ENCODE data around the gene LUC7L2. TPM values are rescaled to one million over a fixed set of nuclear protein-coding genes. Genes with fewer than 3 reads are reported as not detected.
"Not testable (repeated sequence)": the region's sequence is repeated elsewhere in the genome, so short reads cannot be mapped to it uniquely, and the experiment has no call there.

The LUC7L2 gene
- total RNA-seq, 2 donors from 2014 or later: 115 to 176 TPM

GRCh38 chr7:139452958-139453672, 93.4 kb downstream of the LUC7L2 start:
- Mint-ChIP-seq H3K9me3 (no peaks in the 10 kb centered on the region), H3K27me3 (no peaks in the 10 kb centered on the region), H3K27ac (no peak overlapping the region), H3K4me1 (ENCODE audit: low read depth in 2 of 2) (no peaks in the 10 kb centered on the region), H3K4me3 (no peak overlapping the region), H3K36me3 (no peaks in the 10 kb centered on the region)
- no peak for ATAC-seq
- no peak for DNase-seq (ENCODE audit: low spot score)

- Mint-ChIP-seq H3K9me3 (no peaks in the 10 kb centered on the region), H3K4me1 (ENCODE audit: low read depth in 2 of 2) (no peaks in the 10 kb centered on the region), H3K4me3 (no peak overlapping the region), H3K27ac (no peak overlapping the region), H3K36me3 (no peaks in the 10 kb centered on the region), H3K27me3 (no peaks in the 10 kb centered on the region)
- ATAC-seq: peak in 1 of 2 donors; percentile 52
- DNase-seq (ENCODE audit: low spot score): no peak
These were observed 94.1 kb downstream of the LUC7L2 start for GRCh38 chr7:139453673-139454321.

GRCh38 chr7:139455789-139456188, 96.1 kb downstream of the LUC7L2 start:
- DNase-seq (ENCODE audit: low spot score) (no peak), ATAC-seq (no peak)
- no peaks in the 10 kb centered on the region for H3K4me1 Mint-ChIP-seq (ENCODE audit: low read depth in 2 of 2)
- no peaks in the 10 kb centered on the region for H3K36me3 Mint-ChIP-seq
- H3K9me3 Mint-ChIP-seq: no peaks in the 10 kb centered on the region
- H3K27me3 Mint-ChIP-seq: no peaks in the 10 kb centered on the region
- no peak overlapping the region for H3K27ac Mint-ChIP-seq
- H3K4me3 Mint-ChIP-seq: no peak overlapping the region

GRCh38 chr7:139456511-139456910, 96.8 kb downstream of the LUC7L2 start:
- H3K4me3 Mint-ChIP-seq: no peak overlapping the region
- H3K9me3 Mint-ChIP-seq: no peaks in the 10 kb centered on the region
- no peak overlapping the region for H3K27ac Mint-ChIP-seq
- H3K36me3 Mint-ChIP-seq: no peaks in the 10 kb centered on the region
- DNase-seq (ENCODE audit: low spot score): no peak
- H3K27me3 Mint-ChIP-seq: peaks cover 0 to under 1% of the 10 kb centered on the region in 2 donors
- ATAC-seq: peak in 1 of 2 donors; percentile 32
- no peaks in the 10 kb centered on the region for H3K4me1 Mint-ChIP-seq (ENCODE audit: low read depth in 2 of 2)

- H3K27ac Mint-ChIP-seq: no peak overlapping the region
- peak in 1 of 2 donors; percentile 55 for ATAC-seq
These were observed 97.7 kb downstream of the LUC7L2 start for GRCh38 chr7:139457153-139457946.

GRCh38 chr7:139463421-139463820, 103.7 kb downstream of the LUC7L2 start:
- peaks cover 10 to 20% of the 10 kb centered on the region in 2 donors for H3K27me3 Mint-ChIP-seq
- not testable (repeated sequence) for ATAC-seq; H3K4me1 Mint-ChIP-seq (ENCODE audit: low read depth in 2 of 2); H3K27ac Mint-ChIP-seq; DNase-seq (ENCODE audit: low spot score); H3K9me3 Mint-ChIP-seq; H3K4me3 Mint-ChIP-seq; H3K36me3 Mint-ChIP-seq

More at GRCh38 chr7:139457153-139457946, 97.7 kb downstream of the LUC7L2 start:
- no peaks in the 10 kb centered on the region for H3K4me1 Mint-ChIP-seq (ENCODE audit: low read depth in 2 of 2)
- peaks cover 2 to 9% of the 10 kb centered on the region in 2 donors for H3K27me3 Mint-ChIP-seq
- no peaks in the 10 kb centered on the region for H3K36me3 Mint-ChIP-seq
- H3K4me3 Mint-ChIP-seq: no peak overlapping the region
- DNase-seq (ENCODE audit: low spot score): no peak
- no peaks in the 10 kb centered on the region for H3K9me3 Mint-ChIP-seq

GRCh38 chr7:139464511-139464910, 104.8 kb downstream of the LUC7L2 start:
- not testable (repeated sequence) for H3K27ac Mint-ChIP-seq; DNase-seq (ENCODE audit: low spot score); H3K4me1 Mint-ChIP-seq (ENCODE audit: low read depth in 2 of 2)

GRCh38 chr7:139465072-139465471, 105.4 kb downstream of the LUC7L2 start:
- H3K4me3 Mint-ChIP-seq; H3K4me1 Mint-ChIP-seq (ENCODE audit: low read depth in 2 of 2); H3K9me3 Mint-ChIP-seq; H3K36me3 Mint-ChIP-seq; DNase-seq (ENCODE audit: low spot score); H3K27ac Mint-ChIP-seq; ATAC-seq: not testable (repeated sequence)
- peaks cover 10 to 20% of the 10 kb centered on the region in 2 donors for H3K27me3 Mint-ChIP-seq

More at GRCh38 chr7:139464511-139464910, 104.8 kb downstream of the LUC7L2 start:
- not testable (repeated sequence) for ATAC-seq, H3K4me3 Mint-ChIP-seq, H3K36me3 Mint-ChIP-seq, H3K9me3 Mint-ChIP-seq
- H3K27me3 Mint-ChIP-seq: peaks cover 10 to 20% of the 10 kb centered on the region in 2 donors

GRCh38 chr7:139467729-139468128, 108.0 kb downstream of the LUC7L2 start:
- DNase-seq (ENCODE audit: low spot score); ATAC-seq; H3K27ac Mint-ChIP-seq; H3K9me3 Mint-ChIP-seq; H3K4me1 Mint-ChIP-seq (ENCODE audit: low read depth in 2 of 2); H3K27me3 Mint-ChIP-seq; H3K4me3 Mint-ChIP-seq; H3K36me3 Mint-ChIP-seq: not testable (repeated sequence)

GRCh38 chr7:139468281-139468680, 108.6 kb downstream of the LUC7L2 start:
- H3K27ac Mint-ChIP-seq; H3K36me3 Mint-ChIP-seq; H3K27me3 Mint-ChIP-seq; ATAC-seq; DNase-seq (ENCODE audit: low spot score); H3K9me3 Mint-ChIP-seq; H3K4me1 Mint-ChIP-seq (ENCODE audit: low read depth in 2 of 2); H3K4me3 Mint-ChIP-seq: not testable (repeated sequence)

- Mint-ChIP-seq H3K27ac (no peak overlapping the region), H3K4me1 (ENCODE audit: low read depth in 2 of 2) (peaks cover 0 to 3% of the 10 kb centered on the region in 2 donors), H3K4me3 (no peak overlapping the region), H3K36me3 (peaks cover 6% of the 10 kb centered on the region), H3K27me3 (peaks cover 0 to 3% of the 10 kb centered on the region in 2 donors), H3K9me3 (no peaks in the 10 kb centered on the region)
- no peak for ATAC-seq
- DNase-seq (ENCODE audit: low spot score): no peak
These were observed 112.2 kb downstream of the LUC7L2 start for GRCh38 chr7:139471740-139472353.

All from natural killer cell treated with Interleukin-12 subunit alpha and Interleukin-12 subunit beta and Interleukin-15 and Interleukin-18, amount 100 ng/mL, for 72 hours (primary cell).